ENCODE results near the gene CRYL1. TPM values are rescaled to one million over a fixed set of nuclear protein-coding genes. Genes with fewer than 3 reads are reported as not detected.

CRYL1 gene
- total RNA-seq, 1 donor from 2014 or later: 24.9 TPM

- Histone ChIP-seq H3K4me1 (no peaks in the 10 kb centered on the region), H3K9me3 (no peaks in the 10 kb centered on the region), H3K27ac (no peak overlapping the region), H3K27me3 (ENCODE audit: low read depth) (no peaks in the 10 kb centered on the region), H3K36me3 (no peaks in the 10 kb centered on the region), H3K4me3 (no peak overlapping the region)
- TF ChIP-seq CTCF (IDR thresholded peaks at IDR 0.05): no peak
- intact Hi-C loops (cut with DNase I): no loop called here
- ATAC-seq (no peak), DNase-seq (no peak)
Observed at GRCh38 chr13:20394169-20394501, 131.5 kb downstream of the CRYL1 start.

GRCh38 chr13:20393273-20394168 is 132.1 kb downstream of the CRYL1 start:
- DNase-seq (no peak), ATAC-seq (no peak)
- Histone ChIP-seq H3K27ac (no peak overlapping the region), H3K4me1 (no peaks in the 10 kb centered on the region), H3K9me3 (no peaks in the 10 kb centered on the region), H3K36me3 (no peaks in the 10 kb centered on the region), H3K27me3 (ENCODE audit: low read depth) (no peaks in the 10 kb centered on the region), H3K4me3 (no peak overlapping the region)
- TF ChIP-seq CTCF (IDR thresholded peaks at IDR 0.05): no peak
- intact Hi-C loops (cut with DNase I): no loop called here

- H3K4me3 ChIP-seq: no peak overlapping the region
- DNase-seq (no peak), ATAC-seq (no peak)
- no peak for TF ChIP-seq CTCF (IDR thresholded peaks at IDR 0.05)
- no peaks in the 10 kb centered on the region for H3K27me3 ChIP-seq (ENCODE audit: low read depth)
- H3K36me3 ChIP-seq: no peaks in the 10 kb centered on the region
- no peak overlapping the region for H3K27ac ChIP-seq
- H3K4me1 ChIP-seq: no peaks in the 10 kb centered on the region
- H3K9me3 ChIP-seq: no peaks in the 10 kb centered on the region
- intact Hi-C loops (cut with DNase I): no loop called here
Observed at GRCh38 chr13:20392530-20392929, 133.1 kb downstream of the CRYL1 start.

GRCh38 chr13:20391597-20392452 is 133.8 kb downstream of the CRYL1 start:
- intact Hi-C loops (cut with DNase I): no loop called here
- no peak overlapping the region for H3K4me3 ChIP-seq
- no peak overlapping the region for H3K27ac ChIP-seq
- H3K4me1 ChIP-seq: no peaks in the 10 kb centered on the region
- no peaks in the 10 kb centered on the region for H3K27me3 ChIP-seq (ENCODE audit: low read depth)
- H3K36me3 ChIP-seq: no peaks in the 10 kb centered on the region
- ATAC-seq (peak; percentile 15 to 28), DNase-seq (no peak)
- no peaks in the 10 kb centered on the region for H3K9me3 ChIP-seq
- TF ChIP-seq CTCF (IDR thresholded peaks at IDR 0.05): no peak

GRCh38 chr13:20390526-20391175 is 135.0 kb downstream of the CRYL1 start:
- DNase-seq (no peak), ATAC-seq (no peak)
- H3K4me1 ChIP-seq: no peaks in the 10 kb centered on the region
- TF ChIP-seq CTCF (IDR thresholded peaks at IDR 0.05): no peak
- H3K36me3 ChIP-seq: no peaks in the 10 kb centered on the region
- H3K27ac ChIP-seq: no peak overlapping the region
- no peaks in the 10 kb centered on the region for H3K27me3 ChIP-seq (ENCODE audit: low read depth)
- intact Hi-C loops (cut with DNase I): no loop called here
- H3K9me3 ChIP-seq: no peaks in the 10 kb centered on the region
- no peak overlapping the region for H3K4me3 ChIP-seq

Data from lower lobe of right lung (tissue), 2 donors.